ENCODE measurements around the gene MED16. TPM values are rescaled to one million over a fixed set of nuclear protein-coding genes. Genes with fewer than 3 reads are reported as not detected.

Gene MED16
- total and polyA plus RNA-seq, 2 of the 13 experiments (the other 11 are each of a cell fraction or from before 2014, with no cell fraction given), result 13.3 to 14.8 TPM

DNA sequence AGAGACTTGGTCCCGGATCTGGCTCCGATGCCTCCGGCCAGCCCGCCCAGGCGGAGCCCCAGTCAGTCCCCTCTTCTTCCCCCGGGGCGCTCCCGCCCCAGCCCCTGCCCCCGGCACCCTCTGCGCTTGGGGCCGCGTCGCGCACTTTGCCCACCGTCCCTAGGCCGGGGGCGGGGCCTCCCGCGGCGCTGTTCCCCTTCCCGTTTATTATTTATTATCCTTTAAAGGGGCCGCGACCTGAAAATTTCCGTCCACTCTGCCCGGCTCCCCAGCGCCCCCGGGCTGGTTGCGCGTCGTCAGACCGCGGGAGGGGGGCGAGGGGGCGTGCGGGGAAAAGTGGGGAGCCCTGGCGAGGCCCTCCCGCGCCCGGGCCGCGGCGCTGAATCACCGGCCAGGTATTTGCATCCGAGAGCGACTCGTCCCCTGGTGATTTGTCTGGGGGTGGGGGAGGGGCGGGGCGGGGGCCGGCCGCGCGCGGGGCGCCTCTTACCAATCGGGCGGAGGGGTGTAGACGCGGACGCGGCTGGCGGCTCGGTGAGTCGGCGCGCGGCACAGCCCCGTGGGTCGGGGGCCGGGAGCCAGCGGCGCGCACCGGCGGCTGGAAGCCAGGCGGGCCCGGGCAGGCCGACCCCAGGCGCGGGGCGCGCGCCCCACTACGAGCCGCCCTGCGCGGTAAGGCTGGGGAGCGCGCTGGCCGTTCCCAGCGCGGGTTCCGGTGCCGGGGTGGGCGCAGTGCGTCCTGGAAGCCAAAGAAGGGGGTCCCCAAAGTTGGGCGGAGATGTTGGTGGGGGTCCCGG is 32.7 kb upstream of the MED16 start, which contains the start of gene ARID3A (continued):
- TF ChIP-seq ZNF883 (CRISPR knock-in tag; IDR thresholded peaks at IDR 0.05; ENCODE audit: not compliant biosample characterization), result no peak
- TF ChIP-seq, protein P1, sequence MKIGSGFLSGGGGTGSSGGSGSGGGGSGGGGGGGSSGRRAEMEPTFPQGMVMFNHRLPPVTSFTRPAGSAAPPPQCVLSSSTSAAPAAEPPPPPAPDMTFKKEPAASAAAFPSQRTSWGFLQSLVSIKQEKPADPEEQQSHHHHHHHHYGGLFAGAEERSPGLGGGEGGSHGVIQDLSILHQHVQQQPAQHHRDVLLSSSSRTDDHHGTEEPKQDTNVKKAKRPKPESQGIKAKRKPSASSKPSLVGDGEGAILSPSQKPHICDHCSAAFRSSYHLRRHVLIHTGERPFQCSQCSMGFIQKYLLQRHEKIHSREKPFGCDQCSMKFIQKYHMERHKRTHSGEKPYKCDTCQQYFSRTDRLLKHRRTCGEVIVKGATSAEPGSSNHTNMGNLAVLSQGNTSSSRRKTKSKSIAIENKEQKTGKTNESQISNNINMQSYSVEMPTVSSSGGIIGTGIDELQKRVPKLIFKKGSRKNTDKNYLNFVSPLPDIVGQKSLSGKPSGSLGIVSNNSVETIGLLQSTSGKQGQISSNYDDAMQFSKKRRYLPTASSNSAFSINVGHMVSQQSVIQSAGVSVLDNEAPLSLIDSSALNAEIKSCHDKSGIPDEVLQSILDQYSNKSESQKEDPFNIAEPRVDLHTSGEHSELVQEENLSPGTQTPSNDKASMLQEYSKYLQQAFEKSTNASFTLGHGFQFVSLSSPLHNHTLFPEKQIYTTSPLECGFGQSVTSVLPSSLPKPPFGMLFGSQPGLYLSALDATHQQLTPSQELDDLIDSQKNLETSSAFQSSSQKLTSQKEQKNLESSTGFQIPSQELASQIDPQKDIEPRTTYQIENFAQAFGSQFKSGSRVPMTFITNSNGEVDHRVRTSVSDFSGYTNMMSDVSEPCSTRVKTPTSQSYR (CRISPR knock-in tag; IDR thresholded peaks at IDR 0.05; ENCODE audit: borderline replicate concordance), result peak; percentile 73
- no peak for TF ChIP-seq CEBPG (CRISPR knock-in tag; IDR thresholded peaks at IDR 0.05)
- no peak; the same call in 1 of the 2 replicates for TF ChIP-seq POLR2AphosphoS5 (IDR thresholded peaks at IDR 0.05; ENCODE audit: low read depth, low read length)
- TF ChIP-seq MED8 (CRISPR knock-in tag; IDR thresholded peaks at IDR 0.05; ENCODE audit: insufficient replicate concordance), result no peak
- TF ChIP-seq MBD4 (IDR thresholded peaks at IDR 0.05; ENCODE audit: borderline replicate concordance, low read length), result no peak
- no peak; the same call in 1 of the 2 replicates for TF ChIP-seq ERF (CRISPR knock-in tag; IDR thresholded peaks at IDR 0.05)
- TF ChIP-seq KLF9 (CRISPR knock-in tag; IDR thresholded peaks at IDR 0.05; ENCODE audit: low read depth), result no peak
- no peak for TF ChIP-seq MED1 (CRISPR knock-in tag; IDR thresholded peaks at IDR 0.05)
- TF ChIP-seq, protein P2, sequence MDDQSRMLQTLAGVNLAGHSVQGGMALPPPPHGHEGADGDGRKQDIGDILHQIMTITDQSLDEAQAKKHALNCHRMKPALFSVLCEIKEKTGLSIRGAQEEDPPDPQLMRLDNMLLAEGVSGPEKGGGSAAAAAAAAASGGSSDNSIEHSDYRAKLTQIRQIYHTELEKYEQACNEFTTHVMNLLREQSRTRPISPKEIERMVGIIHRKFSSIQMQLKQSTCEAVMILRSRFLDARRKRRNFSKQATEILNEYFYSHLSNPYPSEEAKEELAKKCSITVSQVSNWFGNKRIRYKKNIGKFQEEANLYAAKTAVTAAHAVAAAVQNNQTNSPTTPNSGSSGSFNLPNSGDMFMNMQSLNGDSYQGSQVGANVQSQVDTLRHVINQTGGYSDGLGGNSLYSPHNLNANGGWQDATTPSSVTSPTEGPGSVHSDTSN (CRISPR knock-in tag; IDR thresholded peaks at IDR 0.05; ENCODE audit: borderline replicate concordance), result no peak
- no peak for TF ChIP-seq TARDBP (CRISPR knock-in tag; IDR thresholded peaks at IDR 0.05)
- TF ChIP-seq, protein P3, sequence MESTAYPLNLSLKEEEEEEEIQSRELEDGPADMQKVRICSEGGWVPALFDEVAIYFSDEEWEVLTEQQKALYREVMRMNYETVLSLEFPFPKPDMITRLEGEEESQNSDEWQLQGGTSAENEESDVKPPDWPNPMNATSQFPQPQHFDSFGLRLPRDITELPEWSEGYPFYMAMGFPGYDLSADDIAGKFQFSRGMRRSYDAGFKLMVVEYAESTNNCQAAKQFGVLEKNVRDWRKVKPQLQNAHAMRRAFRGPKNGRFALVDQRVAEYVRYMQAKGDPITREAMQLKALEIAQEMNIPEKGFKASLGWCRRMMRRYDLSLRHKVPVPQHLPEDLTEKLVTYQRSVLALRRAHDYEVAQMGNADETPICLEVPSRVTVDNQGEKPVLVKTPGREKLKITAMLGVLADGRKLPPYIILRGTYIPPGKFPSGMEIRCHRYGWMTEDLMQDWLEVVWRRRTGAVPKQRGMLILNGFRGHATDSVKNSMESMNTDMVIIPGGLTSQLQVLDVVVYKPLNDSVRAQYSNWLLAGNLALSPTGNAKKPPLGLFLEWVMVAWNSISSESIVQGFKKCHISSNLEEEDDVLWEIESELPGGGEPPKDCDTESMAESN (CRISPR knock-in tag; conservative IDR thresholded peaks at IDR 0.05), result no peak
- TF ChIP-seq, protein P4, sequence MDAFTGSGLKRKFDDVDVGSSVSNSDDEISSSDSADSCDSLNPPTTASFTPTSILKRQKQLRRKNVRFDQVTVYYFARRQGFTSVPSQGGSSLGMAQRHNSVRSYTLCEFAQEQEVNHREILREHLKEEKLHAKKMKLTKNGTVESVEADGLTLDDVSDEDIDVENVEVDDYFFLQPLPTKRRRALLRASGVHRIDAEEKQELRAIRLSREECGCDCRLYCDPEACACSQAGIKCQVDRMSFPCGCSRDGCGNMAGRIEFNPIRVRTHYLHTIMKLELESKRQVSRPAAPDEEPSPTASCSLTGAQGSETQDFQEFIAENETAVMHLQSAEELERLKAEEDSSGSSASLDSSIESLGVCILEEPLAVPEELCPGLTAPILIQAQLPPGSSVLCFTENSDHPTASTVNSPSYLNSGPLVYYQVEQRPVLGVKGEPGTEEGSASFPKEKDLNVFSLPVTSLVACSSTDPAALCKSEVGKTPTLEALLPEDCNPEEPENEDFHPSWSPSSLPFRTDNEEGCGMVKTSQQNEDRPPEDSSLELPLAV (CRISPR knock-in tag; conservative IDR thresholded peaks at IDR 0.05; ENCODE audit: low read depth), result no peak
- TF ChIP-seq ZNF367 (CRISPR knock-in tag; IDR thresholded peaks at IDR 0.05; ENCODE audit: borderline replicate concordance), result no peak
- no peak; the same call in 1 of the 2 replicates for TF ChIP-seq ZNF234 (CRISPR knock-in tag; conservative IDR thresholded peaks at IDR 0.05)
- no peak for TF ChIP-seq HNF1A (IDR thresholded peaks at IDR 0.05; ENCODE audit: low read depth)
- 0 out of 2 replicates have a peak, but pooled peaks have one; percentile 10 for TF ChIP-seq HNF1A (CRISPR knock-in tag; IDR thresholded peaks at IDR 0.05; ENCODE audit: borderline replicate concordance)
